ENCODE data around the gene NEURL2.
A peak's percentile ranks its signal among the peaks of the same experiment; 100 is the strongest.

Gene NEURL2

DNA sequence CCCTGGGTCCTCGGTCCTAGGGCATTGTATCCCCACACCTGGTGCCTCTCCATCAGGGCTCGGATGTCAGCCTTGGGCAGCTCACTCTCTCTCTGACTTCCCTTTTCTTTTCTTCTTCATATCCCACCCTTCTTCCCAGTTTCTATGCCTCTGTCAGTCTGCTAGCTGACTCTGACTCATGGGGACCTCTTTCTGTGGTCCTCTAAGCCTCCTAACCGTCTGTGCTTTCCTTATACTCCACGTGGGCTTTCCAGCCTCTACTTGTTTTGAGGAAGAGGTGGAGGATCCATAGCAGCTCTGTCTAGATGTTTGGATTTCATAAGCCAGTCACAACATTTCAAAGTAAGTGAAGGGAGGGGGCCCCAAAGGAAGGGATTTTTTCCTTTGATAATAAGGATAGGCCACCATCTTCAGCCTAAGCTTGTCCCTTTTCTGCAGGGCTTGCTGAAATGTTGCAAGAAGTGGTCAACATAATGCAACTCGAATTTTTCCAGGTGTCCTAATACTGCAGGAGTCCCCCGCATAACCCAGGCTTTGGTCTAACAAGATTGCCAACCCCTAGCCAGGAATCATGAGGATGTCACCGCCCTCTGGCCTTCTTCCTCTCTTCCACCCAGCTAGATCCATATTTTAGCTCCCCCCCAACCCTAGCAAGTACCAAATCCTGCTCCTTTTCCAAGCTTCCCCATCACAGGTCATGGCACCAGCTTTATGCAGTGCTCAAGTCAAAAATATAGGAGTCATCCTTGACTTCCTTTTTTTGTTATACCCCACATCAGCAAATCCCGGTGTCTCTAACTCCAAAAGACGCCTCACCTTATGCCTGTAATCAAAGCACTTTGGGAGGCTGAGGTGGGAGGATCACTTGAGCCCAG is 29.7 kb upstream of the NEURL2 start:
- DNase-seq (ENCODE audit: low spot score) (no peak), FAIRE-seq (no peak)

DNA sequence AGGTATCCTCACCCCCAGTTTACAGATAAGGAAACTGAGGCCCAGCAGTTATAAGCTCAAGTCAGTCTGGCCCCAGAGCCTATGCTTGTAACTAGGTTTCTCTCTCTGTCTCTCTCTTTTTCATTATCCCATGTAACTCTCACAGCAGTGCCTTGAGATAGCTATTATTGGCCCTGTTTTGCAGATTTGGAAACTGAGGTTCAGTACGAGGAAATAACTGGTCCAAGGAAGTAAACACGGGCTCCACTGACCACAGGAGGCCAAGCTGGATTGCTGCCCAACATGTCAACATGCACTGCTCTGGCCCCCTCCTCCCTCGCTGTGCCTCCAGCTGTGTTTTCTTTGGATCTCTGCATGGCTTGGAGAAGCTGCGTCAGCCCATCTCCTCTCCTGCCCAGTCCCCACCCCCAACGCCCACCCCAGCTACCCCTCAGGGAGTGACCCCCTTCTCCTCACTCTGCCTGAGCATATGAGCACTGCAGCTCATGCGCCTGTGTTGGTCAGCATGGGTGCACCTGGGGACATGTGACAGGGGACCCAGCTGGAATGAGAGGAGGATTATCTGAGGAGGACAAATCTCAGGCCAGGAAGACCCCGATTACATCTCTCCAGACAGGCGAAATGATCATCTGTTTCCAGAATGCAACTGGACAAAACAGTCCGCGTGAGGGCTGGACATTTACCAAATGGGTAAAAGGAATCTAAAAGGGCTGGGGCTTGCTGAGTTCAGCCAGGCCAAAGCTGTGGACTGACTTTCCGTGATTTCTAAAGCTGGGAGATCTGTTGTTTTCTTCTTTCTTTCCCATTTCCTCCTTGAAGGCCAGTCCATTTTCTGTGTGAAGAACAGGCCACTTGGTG is 28.8 kb upstream of the NEURL2 start:
- no peak for DNase-seq (ENCODE audit: low spot score)
- no peak for FAIRE-seq

DNA sequence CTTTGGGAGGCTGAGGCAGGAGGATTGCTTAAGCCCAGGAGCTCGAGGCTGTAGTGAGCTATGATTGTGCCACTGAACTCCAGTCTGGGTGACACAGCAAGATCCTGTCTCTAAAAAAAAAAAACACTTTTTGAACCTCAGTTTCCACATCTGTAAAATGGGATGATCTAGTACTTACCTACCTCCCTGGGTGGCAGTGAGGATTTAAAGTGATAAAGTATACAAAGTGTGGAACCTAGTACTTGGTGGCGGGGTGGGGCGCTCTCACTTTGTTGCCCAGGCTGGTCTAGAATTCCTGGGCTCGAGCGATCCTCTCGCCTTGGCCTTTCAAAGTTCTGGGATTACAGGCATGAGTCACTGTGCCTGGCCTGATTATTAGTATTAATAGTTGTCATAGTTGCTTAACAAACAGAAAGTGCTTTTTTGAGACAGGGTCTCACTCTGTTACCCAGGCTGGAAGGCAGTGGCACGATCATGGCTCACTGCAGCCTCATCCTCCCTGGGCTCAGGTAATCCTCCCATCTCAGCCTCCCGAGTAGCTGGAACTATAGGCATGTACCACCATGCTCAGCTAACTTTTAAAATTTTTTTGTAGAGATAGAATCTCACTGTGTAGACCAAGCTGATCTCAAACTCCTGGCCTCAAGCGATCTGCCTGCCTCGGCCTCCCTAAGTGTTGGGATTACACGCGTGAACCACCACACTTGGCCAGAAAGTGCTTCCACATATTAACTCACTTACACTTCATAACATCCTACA is 27.9 kb upstream of the NEURL2 start:
- FAIRE-seq (no peak), DNase-seq (ENCODE audit: low spot score) (no peak)

GRCh38 chr20:45918182-45918737 is 27.3 kb upstream of the NEURL2 start:
- FAIRE-seq (no peak), DNase-seq (ENCODE audit: low spot score) (no peak)

DNA sequence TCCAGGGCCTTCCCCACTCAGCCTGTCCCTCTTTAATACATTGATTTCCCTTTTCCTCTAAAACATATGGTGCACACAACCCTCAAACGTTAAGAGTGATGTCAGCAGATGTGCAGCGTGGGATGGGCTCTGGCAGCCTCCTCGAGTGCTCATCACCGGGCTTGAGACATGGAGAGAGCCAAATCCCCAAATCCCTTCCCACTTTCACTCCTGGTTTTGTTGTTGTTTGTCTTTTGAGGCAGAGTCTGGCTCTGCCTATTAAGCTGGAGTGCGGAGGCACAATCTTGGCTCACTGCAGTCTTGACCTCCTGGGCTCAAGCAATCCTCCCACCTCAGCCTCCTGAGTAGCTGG is 26.8 kb upstream of the NEURL2 start:
- DNase-seq (ENCODE audit: low spot score) (no peak), FAIRE-seq (no peak)

- no peak for FAIRE-seq
- DNase-seq (ENCODE audit: low spot score): no peak
These were observed 22.1 kb upstream of the NEURL2 start for GRCh38 chr20:45913116-45913515.

DNA sequence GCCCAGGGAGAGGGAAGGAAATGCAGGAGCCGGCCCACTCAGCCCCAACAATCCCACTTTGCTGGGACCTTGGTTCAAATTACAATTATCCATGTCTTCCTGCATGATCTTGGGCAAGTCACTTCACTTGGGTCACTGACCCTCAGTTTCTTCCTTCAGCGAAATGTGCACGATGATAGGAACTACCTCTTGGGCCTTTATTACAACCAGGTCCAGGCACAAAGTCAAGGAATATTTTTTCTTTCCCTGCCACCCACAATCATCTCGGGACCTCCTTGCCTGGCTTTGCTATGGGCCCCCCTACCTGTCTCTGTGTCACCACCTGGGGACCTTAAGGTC is 21.3 kb upstream of the NEURL2 start:
- FAIRE-seq: no peak
- no peak for DNase-seq (ENCODE audit: low spot score)

DNA sequence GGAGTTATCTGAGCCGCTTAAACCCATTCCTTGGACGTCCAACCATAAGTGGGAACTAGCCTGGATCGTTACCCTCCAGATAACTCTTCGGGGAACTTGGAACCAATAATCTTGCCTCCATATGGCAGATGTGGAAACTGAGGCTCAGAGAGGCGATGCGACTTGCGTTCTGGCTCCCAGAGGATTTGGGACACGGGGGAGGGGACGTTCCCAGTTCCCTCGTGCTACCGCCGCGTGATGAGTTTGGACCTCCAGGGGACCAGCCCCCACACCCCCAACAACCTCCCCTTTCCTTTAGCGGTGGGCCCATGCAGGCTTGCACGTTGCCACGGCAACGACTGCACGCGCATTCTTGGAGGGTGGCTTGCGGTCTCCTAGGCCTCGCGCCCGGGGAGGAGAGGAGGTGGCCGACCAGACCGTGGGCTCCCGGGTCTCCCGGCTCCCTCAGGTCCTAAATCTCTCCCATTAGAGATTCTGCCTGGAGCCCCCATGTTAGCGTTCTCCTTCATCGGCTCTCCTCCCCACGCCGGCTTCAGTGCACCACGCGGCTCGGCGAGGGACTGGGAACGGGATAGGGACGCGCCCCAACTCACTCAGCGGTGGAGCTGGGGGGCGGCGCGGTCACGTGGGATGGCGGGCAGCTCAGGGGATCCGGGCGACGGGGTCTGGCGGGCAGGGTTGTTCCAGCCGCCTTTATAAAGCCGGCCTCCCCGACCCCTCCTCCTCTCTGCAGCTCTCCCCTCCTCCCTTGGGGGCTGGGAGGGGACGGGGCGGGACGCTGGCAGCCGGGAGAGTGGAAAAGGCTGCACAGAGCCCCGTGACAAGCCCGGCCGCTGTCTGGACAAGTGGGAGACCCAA is 20.7 kb upstream of the NEURL2 start, which contains the start of gene PLTP:
TSS of gene PLTP (minus strand) at position 670 of the 858 bp plus-strand sequence. CDS start 703 bp downstream, outside the sequence.
- DNase-seq (ENCODE audit: low spot score) (no peak), FAIRE-seq (no peak)

GRCh38 chr20:45910670-45911485 is 19.9 kb upstream of the NEURL2 start:
- DNase-seq (ENCODE audit: low spot score) (peak; percentile 65), FAIRE-seq (no peak)

DNA sequence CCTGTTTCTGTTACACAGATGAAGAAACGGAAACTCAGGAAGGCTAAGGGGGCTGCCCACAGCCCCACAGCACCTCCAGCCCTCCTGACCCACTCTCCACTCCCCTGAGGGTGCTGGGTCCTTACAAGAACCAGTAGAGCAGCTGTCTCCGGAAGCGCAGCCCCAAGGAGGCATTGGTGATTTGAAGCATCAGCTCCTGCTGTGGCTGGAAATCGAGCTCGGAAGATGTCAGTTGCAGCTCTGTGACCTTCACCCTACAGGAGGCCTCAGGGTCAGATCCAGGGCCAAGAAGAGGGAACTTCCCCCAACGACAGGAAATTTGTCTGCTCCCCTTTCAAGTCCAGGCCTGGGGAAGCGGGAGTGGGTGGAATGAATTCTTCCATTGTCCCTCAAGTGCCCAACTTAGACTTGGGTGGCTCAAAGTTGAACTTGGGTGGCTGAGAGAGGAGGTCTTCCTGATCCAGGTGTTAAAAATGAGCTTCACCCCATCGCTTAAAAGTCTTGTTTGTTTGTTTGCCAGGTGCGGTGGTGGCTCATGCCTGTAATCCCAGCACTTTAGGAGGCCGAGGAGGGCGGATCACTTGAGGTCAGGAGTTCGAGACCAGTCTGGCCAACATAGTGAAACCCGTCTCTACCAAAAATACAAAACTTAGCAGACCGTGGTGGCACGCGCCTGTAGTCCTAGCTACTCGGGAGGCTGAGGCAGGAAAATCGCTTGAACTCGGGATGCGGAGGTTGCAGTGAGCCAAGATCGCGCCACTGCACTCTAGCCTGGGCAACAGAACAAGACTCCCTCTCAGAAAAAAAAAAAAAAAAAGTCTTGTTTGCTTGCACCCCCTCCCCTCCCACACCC is 19.0 kb upstream of the NEURL2 start:
- DNase-seq (ENCODE audit: low spot score) (no peak), FAIRE-seq (no peak)

DNA sequence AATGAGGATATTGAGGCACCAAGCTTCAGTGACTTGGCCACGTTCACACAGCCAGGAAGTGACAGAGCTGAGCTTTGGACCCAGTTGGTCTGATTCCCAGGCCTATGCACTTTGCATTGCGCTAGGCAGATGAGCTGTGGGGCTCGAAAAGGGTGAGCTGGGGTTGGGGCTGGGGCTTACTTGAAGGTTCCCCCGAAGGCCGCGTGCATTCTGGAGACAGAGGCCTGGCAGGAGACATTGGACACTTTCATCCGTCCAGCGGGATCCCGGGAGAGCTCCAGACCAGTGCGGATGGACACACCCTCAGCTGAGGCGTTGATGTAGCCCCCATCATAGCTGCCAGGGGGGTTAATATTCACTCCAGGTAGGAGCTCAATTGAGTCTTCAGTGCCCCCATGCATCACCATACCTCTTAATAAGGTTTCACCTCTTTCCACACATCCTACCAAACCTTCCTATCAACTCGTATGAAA is 18.4 kb upstream of the NEURL2 start:
- FAIRE-seq: no peak
- DNase-seq (ENCODE audit: low spot score): no peak

DNA sequence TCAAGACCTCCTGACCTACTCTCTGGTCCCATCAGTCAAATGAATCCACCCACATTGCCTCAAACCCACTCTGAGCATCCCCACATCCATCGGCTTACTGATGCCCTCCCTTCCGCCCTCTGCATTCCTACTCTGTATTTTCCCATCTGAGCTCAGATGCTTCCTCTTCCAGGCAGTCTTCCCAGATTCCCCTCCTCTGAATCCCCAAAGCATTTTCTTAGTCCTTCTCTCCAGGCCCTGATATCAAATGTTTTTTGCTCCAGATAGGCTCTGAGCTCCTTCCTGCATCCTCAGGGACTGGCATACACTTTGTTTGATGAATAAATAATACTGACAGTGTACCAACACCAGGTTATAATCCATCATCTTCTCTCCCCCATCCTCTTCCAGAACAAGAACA is 17.1 kb upstream of the NEURL2 start:
- FAIRE-seq: no peak
- no peak for DNase-seq (ENCODE audit: low spot score)

- no peak for FAIRE-seq
These were observed 16.4 kb upstream of the NEURL2 start for GRCh38 chr20:45907219-45907948.

DNA sequence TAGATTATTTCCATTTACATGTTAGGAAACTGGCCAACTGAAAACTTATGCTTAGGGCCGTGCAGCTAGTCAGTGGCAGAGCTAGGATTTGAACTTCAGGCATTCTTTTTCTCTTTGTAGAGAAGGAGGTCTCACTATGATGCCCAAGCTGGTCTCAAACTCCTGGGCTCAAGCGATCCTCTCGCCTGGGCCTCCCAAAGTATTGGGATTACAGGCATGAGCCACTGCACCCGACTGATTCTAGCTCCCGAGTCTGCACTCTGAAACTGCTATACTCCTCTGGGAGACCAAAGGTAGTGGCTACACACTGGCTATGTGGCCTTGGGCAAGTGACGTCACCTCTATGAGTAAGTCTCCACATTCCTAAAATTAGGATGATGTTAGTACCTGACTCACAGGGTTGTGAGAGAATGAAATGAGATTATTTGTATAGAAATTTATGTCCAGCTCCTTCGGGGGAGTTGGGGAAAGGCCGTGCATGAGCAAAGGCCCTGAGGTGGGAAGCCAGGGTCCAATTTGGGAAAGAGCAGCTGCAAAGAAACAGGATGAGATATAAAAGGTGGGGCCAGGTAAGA is 14.6 kb upstream of the NEURL2 start:
- DNase-seq (ENCODE audit: low spot score) (peak; percentile 85), FAIRE-seq (no peak)

More at GRCh38 chr20:45907219-45907948, 16.4 kb upstream of the NEURL2 start:
- DNase-seq (ENCODE audit: low spot score): no peak

GRCh38 chr20:45904583-45905504 is 13.8 kb upstream of the NEURL2 start:
- DNase-seq (ENCODE audit: low spot score): no peak
- no peak for FAIRE-seq

GRCh38 chr20:45902199-45902701 is 11.2 kb upstream of the NEURL2 start:
- no peak for FAIRE-seq

More at GRCh38 chr20:45902199-45902701, 11.2 kb upstream of the NEURL2 start:
- DNase-seq (ENCODE audit: low spot score): no peak
